Fibroblast of mammary gland (primary cell): ENCODE data around the gene APLP2.

Experiments used
- DNase-seq: peaks from one replicate; pipeline ENCODE4 v3.0.0-alpha.2; 2010; ENCODE audit warnings: low read depth
- H3K4me3 ChIP-seq: 2 replicates; pipeline ENCODE4 v1.5.1; 2011; ENCODE audit warnings: low read depth, mild to moderate bottlenecking, low read length, moderate library complexity; ENCODE audit not compliant: control insufficient read depth
- CTCF ChIP-seq: conservative IDR thresholded peaks from 2 replicates; pipeline ENCODE4 v1.5.1; 2011; ENCODE audit warnings: low read depth, low read length, inconsistent platforms; ENCODE audit not compliant: control insufficient read depth, insufficient read depth

APLP2 gene

DNA sequence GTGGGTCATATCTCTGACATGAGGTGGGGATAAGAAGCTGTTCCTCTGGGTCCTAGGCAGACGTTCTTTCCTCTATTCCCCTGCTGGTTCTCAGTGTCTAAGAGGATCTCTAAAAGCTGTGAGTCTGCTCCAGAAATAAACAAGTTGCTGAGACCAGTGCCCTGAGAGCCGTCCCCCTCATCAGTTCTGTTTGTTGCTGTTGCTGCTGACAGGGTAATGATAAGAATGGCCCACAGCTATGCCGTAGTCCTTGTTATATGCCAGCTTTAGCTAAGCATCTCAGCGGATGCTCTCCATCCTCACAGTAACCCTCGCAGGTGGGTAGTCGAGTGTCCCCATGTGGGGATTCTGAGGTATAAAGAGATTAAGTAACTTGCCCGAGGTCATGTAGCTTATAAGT, 66.4 kb downstream of the APLP2 start:
- no peak for TF ChIP-seq CTCF
- no peak for DNase-seq
- H3K4me3 ChIP-seq = no peak overlapping the region

DNA sequence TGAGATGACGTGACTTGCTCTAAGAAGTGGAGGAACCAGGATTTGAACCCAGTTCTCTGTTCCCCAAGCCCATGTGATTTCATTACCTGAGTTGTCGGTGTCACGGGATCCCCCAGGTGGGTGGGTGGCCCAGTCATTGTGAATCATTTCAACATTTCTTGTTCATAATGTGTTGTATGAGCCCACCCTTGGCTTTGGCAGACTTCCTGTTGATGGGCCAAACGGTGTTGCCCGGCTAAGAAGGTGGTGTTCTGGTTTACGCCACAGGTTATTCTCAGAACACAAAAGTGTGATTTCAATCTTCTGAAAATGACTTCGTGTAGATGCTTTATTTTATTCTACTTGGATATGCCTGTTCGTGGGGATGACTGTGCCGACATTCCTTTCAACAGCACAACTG, 68.3 kb downstream of the APLP2 start:
- no peak for DNase-seq
- TF ChIP-seq CTCF = no peak
- no peak overlapping the region for H3K4me3 ChIP-seq

- no peak for DNase-seq
- no peak overlapping the region for H3K4me3 ChIP-seq
- TF ChIP-seq CTCF = no peak
Observed at GRCh38 chr11:130139401-130139800, 69.7 kb downstream of the APLP2 start.

- H3K4me3 ChIP-seq = no peak overlapping the region
- DNase-seq = no peak
- TF ChIP-seq CTCF = no peak
Observed at GRCh38 chr11:130141561-130142341, 72.1 kb downstream of the APLP2 start.

GRCh38 chr11:130144141-130144540, 74.4 kb downstream of the APLP2 start:
- no peak for DNase-seq
- TF ChIP-seq CTCF = no peak
- H3K4me3 ChIP-seq = no peak overlapping the region

DNA sequence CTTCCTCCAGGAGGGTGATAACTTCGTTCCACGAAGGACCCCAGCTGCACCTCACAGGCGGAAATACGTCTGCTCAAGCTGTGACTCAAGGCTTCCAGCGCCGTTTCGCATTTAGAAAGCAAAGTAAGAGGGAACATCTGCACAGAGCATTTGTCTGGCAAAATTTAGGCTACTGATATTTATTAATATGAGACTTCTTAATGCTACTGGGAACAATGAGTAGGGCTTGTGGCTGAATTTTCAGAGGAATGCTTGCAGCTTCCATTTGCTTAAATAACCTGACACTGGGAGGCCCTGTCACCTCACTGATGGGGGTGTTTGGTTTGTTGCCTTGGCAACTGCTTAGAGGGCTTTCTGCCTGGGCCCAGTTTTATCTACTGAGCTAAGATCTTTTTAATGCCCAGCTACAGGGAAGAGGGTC, 75.2 kb downstream of the APLP2 start:
- DNase-seq = no peak
- no peak for TF ChIP-seq CTCF
- no peak overlapping the region for H3K4me3 ChIP-seq

GRCh38 chr11:130145311-130145812, 75.7 kb downstream of the APLP2 start:
- DNase-seq = no peak
- no peak for TF ChIP-seq CTCF

More at GRCh38 chr11:130145311-130145812, 75.7 kb downstream of the APLP2 start:
- H3K4me3 ChIP-seq = no peak overlapping the region
